ENCODE results near the gene ATP6AP1.
A peak's percentile ranks its signal among the peaks of the same experiment; 100 is the strongest.

ATP6AP1 gene

GRCh38 chrX:154465601-154466000 lies 37.1 kb downstream of the ATP6AP1 start:
- 97% methylated on average over 14 of the region's 14 CpGs for WGBS
- DNase-seq: no peak
- no peak overlapping the region for H3K23ac ChIP-seq (ENCODE audit: low read length in 2 of 2)
- no peak overlapping the region for H2AK5ac ChIP-seq (ENCODE audit: low read length, severe bottlenecking)
- H2AFZ ChIP-seq (ENCODE audit: low read depth, low read length): no peak overlapping the region
- no peak overlapping the region for H2BK120ac ChIP-seq (ENCODE audit: low read depth, low read length)
- H3K14ac ChIP-seq (ENCODE audit: low read length in 2 of 2): no peak overlapping the region
- H3K9me3 ChIP-seq (ENCODE audit: control insufficient read depth, low read length): no peaks in the 10 kb centered on the region
- peaks cover 70 to 100% of the 10 kb centered on the region in 2 experiments for H3K36me3 ChIP-seq (ENCODE audit: control insufficient read depth in 1 of 2, insufficient read depth in 2 of 2, low read depth in 1 of 2, low read length in 2 of 2)
- H2BK15ac ChIP-seq (ENCODE audit: low read depth, poor library complexity, severe bottlenecking): no peak overlapping the region
- no peak overlapping the region for H2BK5ac ChIP-seq (ENCODE audit: low read depth, low read length, poor library complexity, severe bottlenecking)
- H3K27ac ChIP-seq (ENCODE audit: low read length, poor library complexity, severe bottlenecking): no peak overlapping the region
- H3K9ac ChIP-seq (ENCODE audit: low read length): no peak overlapping the region
- H4K91ac ChIP-seq (ENCODE audit: low read length): no peak overlapping the region
- peaks cover 5% of the 10 kb centered on the region for H3K4me1 ChIP-seq (ENCODE audit: control insufficient read depth, insufficient read depth, low read depth, low read length)
- H3K27me3 ChIP-seq (ENCODE audit: control insufficient read depth in 1 of 2, insufficient read depth in 1 of 2, low read length in 2 of 2): no peaks in the 10 kb centered on the region
- H2BK12ac ChIP-seq (ENCODE audit: low read length in 2 of 2): no peak overlapping the region
- no peak overlapping the region for H3K18ac ChIP-seq (ENCODE audit: low read depth in 1 of 2, low read length in 2 of 2)
- H4K8ac ChIP-seq (ENCODE audit: low read length): no peak overlapping the region
- H3K4me2 ChIP-seq (ENCODE audit: low read length, poor library complexity, severe bottlenecking): no peak overlapping the region
- H3K4ac ChIP-seq (ENCODE audit: low read depth in 1 of 2, low read length in 2 of 2): no peak overlapping the region
- H3K79me1 ChIP-seq (replicated peaks; ENCODE audit: low read length, poor library complexity, severe bottlenecking): peaks cover 20% of the 10 kb centered on the region
- H3K4me3 ChIP-seq (ENCODE audit: insufficient read depth in 1 of 2, low read depth in 1 of 2, low read length in 2 of 2): no peak overlapping the region

DNA sequence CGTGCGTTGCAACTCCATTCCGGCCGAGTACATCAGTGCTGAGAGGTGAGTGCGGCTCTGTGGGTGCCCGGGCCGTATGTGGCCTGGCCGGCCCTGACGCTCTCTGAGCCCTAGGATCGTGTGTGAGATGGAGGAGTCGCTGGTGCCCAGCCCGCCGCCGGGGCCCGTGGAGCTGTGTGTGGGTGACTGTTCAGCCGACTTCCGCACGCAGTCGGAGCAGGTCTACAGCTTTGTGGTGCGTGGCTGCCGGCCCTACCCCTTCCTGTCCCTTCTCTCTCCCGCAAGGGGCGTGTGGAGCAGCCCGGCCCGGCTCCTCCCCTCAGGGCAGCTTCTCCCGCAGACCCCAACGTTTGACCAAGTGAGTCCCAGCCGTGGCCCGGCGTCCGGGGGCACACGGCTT lies 37.6 kb downstream of the ATP6AP1 start:
- no peak overlapping the region for H2BK15ac ChIP-seq (ENCODE audit: low read depth, poor library complexity, severe bottlenecking)
- H2BK5ac ChIP-seq (ENCODE audit: low read depth, low read length, poor library complexity, severe bottlenecking): no peak overlapping the region
- peaks cover 2% of the 10 kb centered on the region for H3K4me1 ChIP-seq (ENCODE audit: control insufficient read depth, insufficient read depth, low read depth, low read length)
- no peak overlapping the region for H3K4me2 ChIP-seq (ENCODE audit: low read length, poor library complexity, severe bottlenecking)
- WGBS: 95% methylated on average over 25 of the region's 32 CpGs
- H3K27ac ChIP-seq (ENCODE audit: low read length, poor library complexity, severe bottlenecking): no peak overlapping the region
- H4K8ac ChIP-seq (ENCODE audit: low read length): no peak overlapping the region
- H3K23ac ChIP-seq (ENCODE audit: low read length in 2 of 2): no peak overlapping the region
- peaks cover 20% of the 10 kb centered on the region for H3K79me1 ChIP-seq (replicated peaks; ENCODE audit: low read length, poor library complexity, severe bottlenecking)
- no peak overlapping the region for H2AK5ac ChIP-seq (ENCODE audit: low read length, severe bottlenecking)
- no peaks in the 10 kb centered on the region for H3K27me3 ChIP-seq (ENCODE audit: control insufficient read depth in 1 of 2, insufficient read depth in 1 of 2, low read length in 2 of 2)
- H3K4ac ChIP-seq (ENCODE audit: low read depth in 1 of 2, low read length in 2 of 2): no peak overlapping the region
- H2BK120ac ChIP-seq (ENCODE audit: low read depth, low read length): no peak overlapping the region
- H3K18ac ChIP-seq (ENCODE audit: low read depth in 1 of 2, low read length in 2 of 2): no peak overlapping the region
- no peak overlapping the region for H3K9ac ChIP-seq (ENCODE audit: low read length)
- no peak overlapping the region for H4K91ac ChIP-seq (ENCODE audit: low read length)
- peaks cover 72 to 100% of the 10 kb centered on the region in 2 experiments for H3K36me3 ChIP-seq (ENCODE audit: control insufficient read depth in 1 of 2, insufficient read depth in 2 of 2, low read depth in 1 of 2, low read length in 2 of 2)
- no peak overlapping the region for H3K14ac ChIP-seq (ENCODE audit: low read length in 2 of 2)
- no peak overlapping the region for H2BK12ac ChIP-seq (ENCODE audit: low read length in 2 of 2)
- no peaks in the 10 kb centered on the region for H3K9me3 ChIP-seq (ENCODE audit: control insufficient read depth, low read length)
- DNase-seq: no peak
- no peak overlapping the region for H3K4me3 ChIP-seq (ENCODE audit: insufficient read depth in 1 of 2, low read depth in 1 of 2, low read length in 2 of 2)
- H2AFZ ChIP-seq (ENCODE audit: low read depth, low read length): no peak overlapping the region

- H3K4ac ChIP-seq (ENCODE audit: low read depth in 1 of 2, low read length in 2 of 2): no peak overlapping the region
- H4K8ac ChIP-seq (ENCODE audit: low read length): no peak overlapping the region
- no peak overlapping the region for H3K23ac ChIP-seq (ENCODE audit: low read length in 2 of 2)
- H3K4me2 ChIP-seq (ENCODE audit: low read length, poor library complexity, severe bottlenecking): no peak overlapping the region
- H2BK120ac ChIP-seq (ENCODE audit: low read depth, low read length): no peak overlapping the region
- no peak overlapping the region for H2AFZ ChIP-seq (ENCODE audit: low read depth, low read length)
- peaks cover 74 to 100% of the 10 kb centered on the region in 2 experiments for H3K36me3 ChIP-seq (ENCODE audit: control insufficient read depth in 1 of 2, insufficient read depth in 2 of 2, low read depth in 1 of 2, low read length in 2 of 2)
- H3K4me3 ChIP-seq (ENCODE audit: insufficient read depth in 1 of 2, low read depth in 1 of 2, low read length in 2 of 2): no peak overlapping the region
- no peaks in the 10 kb centered on the region for H3K9me3 ChIP-seq (ENCODE audit: control insufficient read depth, low read length)
- H3K9ac ChIP-seq (ENCODE audit: low read length): no peak overlapping the region
- H3K27me3 ChIP-seq (ENCODE audit: control insufficient read depth in 1 of 2, insufficient read depth in 1 of 2, low read length in 2 of 2): no peaks in the 10 kb centered on the region
- no peaks in the 10 kb centered on the region for H3K4me1 ChIP-seq (ENCODE audit: control insufficient read depth, insufficient read depth, low read depth, low read length)
- H2AK5ac ChIP-seq (ENCODE audit: low read length, severe bottlenecking): no peak overlapping the region
- H3K18ac ChIP-seq (ENCODE audit: low read depth in 1 of 2, low read length in 2 of 2): no peak overlapping the region
- 97% methylated on average over 15 of the region's 15 CpGs for WGBS
- peaks cover 18% of the 10 kb centered on the region for H3K79me1 ChIP-seq (replicated peaks; ENCODE audit: low read length, poor library complexity, severe bottlenecking)
- no peak overlapping the region for H3K27ac ChIP-seq (ENCODE audit: low read length, poor library complexity, severe bottlenecking)
- H2BK5ac ChIP-seq (ENCODE audit: low read depth, low read length, poor library complexity, severe bottlenecking): no peak overlapping the region
- no peak overlapping the region for H3K14ac ChIP-seq (ENCODE audit: low read length in 2 of 2)
- no peak overlapping the region for H2BK15ac ChIP-seq (ENCODE audit: low read depth, poor library complexity, severe bottlenecking)
- no peak overlapping the region for H4K91ac ChIP-seq (ENCODE audit: low read length)
- no peak for DNase-seq
- no peak overlapping the region for H2BK12ac ChIP-seq (ENCODE audit: low read length in 2 of 2)
Measured at GRCh38 chrX:154466907-154467306, 38.4 kb downstream of the ATP6AP1 start.

DNA sequence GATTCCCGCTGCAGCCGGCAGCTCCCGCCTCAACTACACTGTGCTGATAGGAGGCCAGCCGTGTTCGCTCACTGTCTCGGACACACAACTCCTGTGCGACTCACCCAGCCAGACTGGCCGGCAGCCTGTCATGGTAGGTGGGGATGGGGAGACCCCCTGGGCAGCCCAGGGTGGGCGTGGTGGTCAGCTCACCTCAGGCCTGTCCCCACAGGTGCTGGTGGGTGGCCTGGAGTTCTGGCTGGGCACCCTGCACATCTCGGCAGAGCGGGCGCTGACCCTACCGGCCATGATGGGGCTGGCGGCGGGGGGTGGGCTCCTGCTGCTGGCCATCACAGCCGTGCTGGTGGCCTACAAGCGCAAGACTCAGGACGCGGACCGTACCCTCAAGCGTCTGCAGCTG lies 39.1 kb downstream of the ATP6AP1 start:
- no peak overlapping the region for H2AK5ac ChIP-seq (ENCODE audit: low read length, severe bottlenecking)
- H3K9me3 ChIP-seq (ENCODE audit: control insufficient read depth, low read length): no peaks in the 10 kb centered on the region
- peaks cover 17% of the 10 kb centered on the region for H3K79me1 ChIP-seq (replicated peaks; ENCODE audit: low read length, poor library complexity, severe bottlenecking)
- DNase-seq: no peak
- H2BK12ac ChIP-seq (ENCODE audit: low read length in 2 of 2): no peak overlapping the region
- H3K4me3 ChIP-seq (ENCODE audit: insufficient read depth in 1 of 2, low read depth in 1 of 2, low read length in 2 of 2): no peak overlapping the region
- H4K8ac ChIP-seq (ENCODE audit: low read length): no peak overlapping the region
- peaks cover 71 to 100% of the 10 kb centered on the region in 2 experiments for H3K36me3 ChIP-seq (ENCODE audit: control insufficient read depth in 1 of 2, insufficient read depth in 2 of 2, low read depth in 1 of 2, low read length in 2 of 2)
- H3K18ac ChIP-seq (ENCODE audit: low read depth in 1 of 2, low read length in 2 of 2): no peak overlapping the region
- no peak overlapping the region for H3K27ac ChIP-seq (ENCODE audit: low read length, poor library complexity, severe bottlenecking)
- no peaks in the 10 kb centered on the region for H3K4me1 ChIP-seq (ENCODE audit: control insufficient read depth, insufficient read depth, low read depth, low read length)
- no peak overlapping the region for H2BK5ac ChIP-seq (ENCODE audit: low read depth, low read length, poor library complexity, severe bottlenecking)
- no peaks in the 10 kb centered on the region for H3K27me3 ChIP-seq (ENCODE audit: control insufficient read depth in 1 of 2, insufficient read depth in 1 of 2, low read length in 2 of 2)
- H3K4ac ChIP-seq (ENCODE audit: low read depth in 1 of 2, low read length in 2 of 2): no peak overlapping the region
- H3K14ac ChIP-seq (ENCODE audit: low read length in 2 of 2): no peak overlapping the region
- H2AFZ ChIP-seq (ENCODE audit: low read depth, low read length): peak overlapping the region; percentile 23
- WGBS: 97% methylated on average over 15 of the region's 21 CpGs
- H2BK15ac ChIP-seq (ENCODE audit: low read depth, poor library complexity, severe bottlenecking): no peak overlapping the region
- no peak overlapping the region for H2BK120ac ChIP-seq (ENCODE audit: low read depth, low read length)
- H3K23ac ChIP-seq (ENCODE audit: low read length in 2 of 2): no peak overlapping the region
- H4K91ac ChIP-seq (ENCODE audit: low read length): no peak overlapping the region
- H3K9ac ChIP-seq (ENCODE audit: low read length): no peak overlapping the region
- H3K4me2 ChIP-seq (ENCODE audit: low read length, poor library complexity, severe bottlenecking): no peak overlapping the region

All from mesenchymal stem cell (in vitro differentiated cells and primary cell).